GM23248 (cell line): Measurements from ENCODE around the gene LAMA4.

ENCODE experiments used
- EZH2 ChIP-seq: fragments of 200-600 bp; sonication (generic); IDR thresholded peaks from 2 replicates; pipeline ENCODE4 v1.6.1; 2018; ENCODE audit warnings: antibody characterized with exemption, mild to moderate bottlenecking; ENCODE audit not compliant: insufficient read depth, poor library complexity, severe bottlenecking
- EZH2phosphoT487 ChIP-seq: fragments of 200-600 bp; sonication (generic); IDR thresholded peaks from 2 replicates; pipeline ENCODE4 v1.6.1; 2018; ENCODE audit warnings: antibody characterized with exemption, moderate library complexity, mild to moderate bottlenecking, low read depth; ENCODE audit not compliant: insufficient read depth

GRCh38 chr6:112254921-112255320, 554 bp upstream of the LAMA4 start:
- TF ChIP-seq EZH2: no peak
- no peak for TF ChIP-seq EZH2phosphoT487
